Nephron progenitor cell (in vitro differentiated cells): ENCODE results near the gene TNIP3.
"Not testable (repeated sequence)": the region's sequence is repeated elsewhere in the genome, so short reads cannot be mapped to it uniquely, and the experiment has no call there.

Source experiments
- DNase-seq: peaks from one replicate; pipeline ENCODE4 v3.0.0; 2021
- H3K27ac Mint-ChIP-seq: 2 replicates; pipeline ENCODE4 v1.8.0; 2021; ENCODE audit warnings: mild to moderate bottlenecking, moderate library complexity, mixed read lengths
- H3K27me3 Mint-ChIP-seq: 2 replicates; pipeline ENCODE4 v1.8.0; 2021; ENCODE audit warnings: mild to moderate bottlenecking, low read depth, mixed read lengths; ENCODE audit not compliant: poor library complexity
- H3K36me3 Mint-ChIP-seq: 2 replicates; pipeline ENCODE4 v1.8.0; 2021; ENCODE audit warnings: low read depth, mixed read lengths
- H3K4me1 Mint-ChIP-seq: 2 replicates; pipeline ENCODE4 v1.8.0; 2021; ENCODE audit warnings: mixed read lengths
- H3K4me3 Mint-ChIP-seq: 2 replicates; pipeline ENCODE4 v1.8.0; 2021; ENCODE audit warnings: mild to moderate bottlenecking, moderate library complexity, mixed read lengths
- H3K9me3 Mint-ChIP-seq: 2 replicates; pipeline ENCODE4 v1.8.0; 2021; ENCODE audit warnings: mild to moderate bottlenecking, moderate library complexity, mixed read lengths
- TF ChIP-seq, protein P1 (sequence below): fragments of 200-600 bp; sonication (generic); IDR thresholded peaks from 2 replicates; pipeline ENCODE4 v1.5.0; 2021; ENCODE audit warnings: antibody characterized with exemption

Gene TNIP3, protein sequence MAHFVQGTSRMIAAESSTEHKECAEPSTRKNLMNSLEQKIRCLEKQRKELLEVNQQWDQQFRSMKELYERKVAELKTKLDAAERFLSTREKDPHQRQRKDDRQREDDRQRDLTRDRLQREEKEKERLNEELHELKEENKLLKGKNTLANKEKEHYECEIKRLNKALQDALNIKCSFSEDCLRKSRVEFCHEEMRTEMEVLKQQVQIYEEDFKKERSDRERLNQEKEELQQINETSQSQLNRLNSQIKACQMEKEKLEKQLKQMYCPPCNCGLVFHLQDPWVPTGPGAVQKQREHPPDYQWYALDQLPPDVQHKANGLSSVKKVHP

DNA sequence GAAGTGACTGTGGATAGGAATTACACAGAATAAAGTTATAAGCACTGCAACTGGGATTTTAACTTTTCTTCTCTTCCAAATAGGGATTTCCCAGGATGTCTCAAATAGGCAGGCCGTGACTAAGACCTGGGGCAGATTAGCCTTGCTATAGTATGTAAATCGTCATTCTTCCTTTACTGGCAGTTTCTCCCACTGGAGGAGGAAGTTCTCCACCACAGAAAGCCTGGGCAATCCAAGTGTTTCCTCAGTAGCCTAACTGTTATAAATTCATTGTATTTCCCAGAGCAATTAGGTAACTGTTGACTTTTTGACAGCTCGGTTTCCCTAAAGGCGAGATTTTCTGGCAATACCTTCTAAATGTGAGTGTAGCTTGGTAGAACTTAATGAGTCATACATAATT, at the start of gene TNIP3:
Gene TNIP3 (minus strand): TSS at position 31 of the 400 bp plus-strand sequence. CDS start 196 bp downstream, outside the sequence.
- TF ChIP-seq, protein P1, sequence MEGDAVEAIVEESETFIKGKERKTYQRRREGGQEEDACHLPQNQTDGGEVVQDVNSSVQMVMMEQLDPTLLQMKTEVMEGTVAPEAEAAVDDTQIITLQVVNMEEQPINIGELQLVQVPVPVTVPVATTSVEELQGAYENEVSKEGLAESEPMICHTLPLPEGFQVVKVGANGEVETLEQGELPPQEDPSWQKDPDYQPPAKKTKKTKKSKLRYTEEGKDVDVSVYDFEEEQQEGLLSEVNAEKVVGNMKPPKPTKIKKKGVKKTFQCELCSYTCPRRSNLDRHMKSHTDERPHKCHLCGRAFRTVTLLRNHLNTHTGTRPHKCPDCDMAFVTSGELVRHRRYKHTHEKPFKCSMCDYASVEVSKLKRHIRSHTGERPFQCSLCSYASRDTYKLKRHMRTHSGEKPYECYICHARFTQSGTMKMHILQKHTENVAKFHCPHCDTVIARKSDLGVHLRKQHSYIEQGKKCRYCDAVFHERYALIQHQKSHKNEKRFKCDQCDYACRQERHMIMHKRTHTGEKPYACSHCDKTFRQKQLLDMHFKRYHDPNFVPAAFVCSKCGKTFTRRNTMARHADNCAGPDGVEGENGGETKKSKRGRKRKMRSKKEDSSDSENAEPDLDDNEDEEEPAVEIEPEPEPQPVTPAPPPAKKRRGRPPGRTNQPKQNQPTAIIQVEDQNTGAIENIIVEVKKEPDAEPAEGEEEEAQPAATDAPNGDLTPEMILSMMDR = no peak
- Mint-ChIP-seq H3K27ac (no peak within 1 kb of the TSS), H3K36me3 (no peaks in the 10 kb centered on the region), H3K4me1 (peaks cover 7% of the 10 kb centered on the region), H3K9me3 (no peaks in the 10 kb centered on the region), H3K27me3 (no peaks in the 10 kb centered on the region), H3K4me3 (no peak within 1 kb of the TSS)
- no peak for DNase-seq

DNA sequence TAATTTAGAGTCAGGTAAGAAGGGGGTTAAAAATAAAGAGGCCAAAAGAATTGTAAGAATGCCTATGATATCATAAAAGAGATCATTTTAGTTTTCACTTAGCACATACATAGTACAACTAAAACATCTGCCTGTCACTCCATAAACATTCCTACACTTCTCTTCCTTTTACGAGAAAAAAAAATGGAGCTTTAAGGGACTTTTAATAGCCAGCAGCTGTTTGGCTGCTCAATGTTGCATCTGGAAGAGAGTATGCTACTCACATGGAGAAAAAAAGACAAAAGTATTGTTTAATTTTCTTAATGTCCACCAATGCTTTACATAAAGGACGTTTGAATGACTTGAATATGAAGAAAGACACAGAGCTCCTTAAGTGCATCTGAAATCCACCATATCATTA, 48.7 kb upstream of the TNIP3 start:
- H3K9me3 Mint-ChIP-seq = no peaks in the 10 kb centered on the region
- H3K27ac Mint-ChIP-seq = no peak overlapping the region
- H3K4me1 Mint-ChIP-seq = no peaks in the 10 kb centered on the region
- no peak overlapping the region for H3K4me3 Mint-ChIP-seq
- DNase-seq = no peak
- peaks cover 3% of the 10 kb centered on the region for H3K27me3 Mint-ChIP-seq
- no peaks in the 10 kb centered on the region for H3K36me3 Mint-ChIP-seq
- TF ChIP-seq, protein P1 = no peak

DNA sequence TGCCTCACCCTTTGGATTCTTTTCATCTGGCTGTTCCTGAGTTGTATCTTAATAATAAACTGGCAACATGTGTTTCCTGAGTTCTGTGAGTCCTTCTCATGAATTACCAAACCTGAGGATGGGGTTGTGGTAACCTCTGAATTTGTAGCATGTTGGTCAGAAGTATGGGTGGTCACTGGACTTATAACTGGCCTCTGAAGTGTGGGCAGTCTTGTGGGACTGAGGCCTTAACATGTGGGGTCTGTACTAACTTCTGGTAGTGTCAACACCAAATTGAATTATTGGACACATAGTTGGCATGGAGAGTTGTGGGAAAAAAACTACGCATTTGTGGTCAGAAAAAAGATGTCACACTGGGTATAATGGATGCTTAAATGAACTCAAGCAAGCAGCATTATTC, 45.0 kb upstream of the TNIP3 start:
- Mint-ChIP-seq H3K4me1 (no peaks in the 10 kb centered on the region), H3K36me3 (no peaks in the 10 kb centered on the region), H3K9me3 (no peaks in the 10 kb centered on the region), H3K27ac (no peak overlapping the region), H3K4me3 (no peak overlapping the region), H3K27me3 (peaks cover 3% of the 10 kb centered on the region)
- DNase-seq = no peak
- TF ChIP-seq, protein P1 = no peak

DNA sequence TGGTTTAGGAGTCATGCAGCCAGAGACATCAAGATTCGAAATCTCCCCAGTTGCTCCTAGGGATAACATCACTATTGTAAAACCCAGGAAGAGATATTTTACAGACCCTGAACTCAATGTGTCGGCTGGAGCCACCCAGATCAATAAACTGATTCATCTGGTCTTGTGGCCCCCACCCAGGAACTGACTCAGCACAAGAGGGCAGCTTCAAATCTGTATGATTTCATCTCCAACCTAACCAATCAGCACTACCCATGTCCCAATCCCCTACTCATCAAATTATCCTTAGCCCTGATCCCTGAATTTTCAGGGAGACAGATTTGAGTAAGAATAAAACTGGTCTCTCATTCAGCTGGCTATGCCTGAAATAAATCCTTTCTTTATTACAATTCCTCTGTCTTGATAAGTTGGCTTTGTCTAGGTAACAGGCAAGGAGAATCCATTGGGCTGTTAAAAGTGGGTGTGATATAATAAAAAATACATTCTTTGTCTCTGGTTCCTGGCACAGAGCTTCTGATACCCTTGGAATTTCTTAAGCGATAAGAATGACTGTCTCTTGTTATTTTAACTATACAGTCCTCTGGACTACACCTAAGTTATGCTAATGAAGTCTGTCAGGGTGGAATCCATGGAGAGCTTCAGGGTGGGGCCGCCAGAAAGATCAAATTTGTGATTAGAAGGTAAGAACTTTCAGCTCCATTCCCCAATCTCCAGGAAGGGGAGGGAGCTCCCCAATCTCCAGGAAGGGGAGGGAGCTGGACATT, 44.3 kb upstream of the TNIP3 start:
- H3K36me3 Mint-ChIP-seq = no peaks in the 10 kb centered on the region
- no peak overlapping the region for H3K4me3 Mint-ChIP-seq
- peaks cover 3% of the 10 kb centered on the region for H3K27me3 Mint-ChIP-seq
- H3K27ac Mint-ChIP-seq = no peak overlapping the region
- DNase-seq = no peak
- TF ChIP-seq, protein P1 = no peak
- no peaks in the 10 kb centered on the region for H3K9me3 Mint-ChIP-seq
- no peaks in the 10 kb centered on the region for H3K4me1 Mint-ChIP-seq

DNA sequence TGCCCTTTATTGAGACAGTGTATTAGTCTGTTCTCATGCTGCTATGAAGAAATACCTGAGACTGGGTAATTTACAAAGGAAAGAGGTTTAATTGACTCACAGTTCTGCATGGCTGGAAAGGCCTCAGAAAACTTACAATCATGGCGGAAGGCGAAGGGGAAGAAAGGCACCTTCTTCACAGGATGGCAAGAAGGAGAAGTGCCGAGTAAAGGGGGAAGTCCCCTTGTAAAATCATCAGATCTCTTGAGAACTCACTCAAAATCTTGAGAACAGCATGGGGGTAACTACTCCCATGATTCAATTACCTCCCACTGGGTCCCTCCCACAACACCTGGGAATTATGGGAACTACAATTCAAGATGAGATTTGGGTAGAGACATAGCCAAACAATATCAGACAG, 41.7 kb upstream of the TNIP3 start:
- not testable (repeated sequence) for H3K27ac Mint-ChIP-seq, H3K36me3 Mint-ChIP-seq, H3K4me1 Mint-ChIP-seq, H3K4me3 Mint-ChIP-seq, H3K27me3 Mint-ChIP-seq, DNase-seq, H3K9me3 Mint-ChIP-seq

DNA sequence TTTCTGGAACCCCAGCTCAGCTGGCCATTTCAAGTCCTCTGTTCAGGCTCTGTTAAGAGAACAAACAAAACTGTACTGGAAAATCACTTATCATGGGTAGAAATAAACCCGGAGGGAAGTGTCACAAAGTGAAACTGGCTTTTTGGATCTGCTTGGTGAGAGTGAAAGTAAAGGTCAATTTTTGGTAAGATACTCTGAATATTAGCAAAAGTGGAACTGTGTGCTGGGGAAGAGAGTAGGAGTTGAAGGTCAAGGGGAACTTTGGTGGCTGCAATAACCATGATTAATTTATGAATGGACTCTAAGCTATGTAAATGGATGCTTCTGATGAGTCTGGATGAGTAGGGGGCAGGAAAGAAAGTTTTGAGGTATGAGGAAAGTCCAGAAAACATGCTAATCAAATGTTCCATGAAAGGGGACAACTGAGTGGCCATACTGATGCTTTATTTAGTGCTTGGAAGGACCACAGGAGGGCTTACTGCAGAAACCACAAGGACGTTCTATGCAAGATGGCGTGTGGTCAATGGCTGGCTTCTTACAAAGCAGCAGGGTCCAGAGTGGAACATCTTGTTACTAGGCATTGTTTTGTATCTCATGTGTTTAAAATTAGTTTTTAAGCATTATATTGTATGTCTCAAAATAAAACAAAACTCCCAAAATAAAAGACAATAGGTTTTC, 36.8 kb upstream of the TNIP3 start:
- Mint-ChIP-seq H3K9me3 (no peaks in the 10 kb centered on the region), H3K27me3 (no peaks in the 10 kb centered on the region), H3K36me3 (no peaks in the 10 kb centered on the region), H3K4me1 (no peaks in the 10 kb centered on the region), H3K4me3 (no peak overlapping the region), H3K27ac (no peak overlapping the region)
- TF ChIP-seq, protein P1 = no peak
- no peak for DNase-seq
